Myocyte (in vitro differentiated cells): ENCODE results near the gene RBPJL. TPM values are rescaled to one million over a fixed set of nuclear protein-coding genes. Genes with fewer than 3 reads are reported as not detected.
A peak's percentile ranks its signal among the peaks of the same experiment; 100 is the strongest.

Source experiments
- DNase-seq: peaks from one replicate; pipeline ENCODE4 v3.0.0-alpha.2; 2012; ENCODE audit warnings: low read depth
- total RNA-seq: library from RNA; depleted of rRNA; stranded (reverse); fragments of >200 nt; gene quantifications from 2 replicates; pipeline ENCODE4 v1.2.3, GENCODE V29; 2014

The RBPJL gene
- total RNA-seq, 1 donor from 2014 or later: not detected

DNA sequence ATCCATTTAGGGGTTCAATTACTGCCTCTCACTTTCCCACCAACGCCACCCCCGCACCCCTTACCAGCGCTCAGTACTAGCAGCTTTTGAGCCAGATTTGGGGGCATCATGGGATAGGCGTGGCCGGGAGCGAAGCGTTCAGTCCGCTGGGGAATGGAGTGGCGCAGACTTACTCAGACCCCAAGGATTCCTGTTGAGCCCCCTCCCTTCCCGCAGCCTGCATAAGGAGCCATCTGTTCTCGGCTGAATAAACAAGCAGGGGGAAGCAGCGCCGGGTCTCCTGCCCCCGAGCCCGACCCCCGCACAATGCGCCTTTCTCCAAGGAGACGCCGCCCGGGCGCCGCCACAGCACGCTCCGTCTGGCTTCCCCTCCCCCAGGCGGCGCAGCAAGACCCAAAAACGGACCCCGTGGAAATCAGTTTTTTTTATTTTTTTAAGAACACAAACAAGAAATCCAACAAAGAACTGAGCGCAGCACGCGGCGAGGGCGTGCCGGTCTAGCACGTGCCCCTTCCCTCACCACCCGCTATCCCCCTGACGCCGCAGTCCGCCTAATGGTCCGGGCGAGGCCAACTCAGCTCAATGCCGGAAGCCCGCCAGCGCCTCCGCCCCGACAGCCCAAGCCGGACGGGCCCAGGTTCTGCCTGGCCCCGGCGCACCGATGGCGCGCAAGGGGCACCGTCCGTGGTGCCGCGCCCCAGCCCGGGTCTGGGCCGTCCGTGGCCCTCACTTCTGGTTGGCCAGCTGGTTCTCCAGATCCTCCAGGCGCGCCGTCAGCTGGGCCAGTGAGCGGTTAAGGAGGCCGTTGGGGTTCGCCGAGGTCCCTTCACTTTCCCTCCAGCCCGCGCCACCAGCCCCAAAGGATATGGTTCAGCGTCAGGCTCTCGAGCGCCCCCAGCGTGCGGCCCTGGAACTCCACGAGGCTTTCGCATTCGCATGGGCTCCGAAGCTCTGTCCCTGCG, 13.3 kb upstream of the RBPJL start:
- DNase-seq: peak; percentile 60

DNA sequence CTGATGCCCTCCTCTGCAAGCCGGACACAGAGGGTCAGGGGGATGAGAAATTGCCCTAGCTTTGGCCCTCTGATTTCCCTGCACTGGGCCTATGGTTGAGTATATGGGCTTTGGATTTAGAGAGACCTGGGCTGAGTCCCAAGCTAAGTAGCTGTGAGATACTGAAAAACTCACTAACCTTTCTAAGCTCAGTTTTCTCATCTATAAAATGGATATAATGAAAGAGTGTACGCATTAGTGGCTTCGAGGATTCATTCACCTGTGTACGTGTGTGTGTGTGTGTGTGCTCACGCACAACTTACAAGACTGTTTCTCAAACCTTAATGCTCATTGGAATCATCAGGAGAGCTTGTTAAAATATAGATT, 12.7 kb upstream of the RBPJL start:
- no peak for DNase-seq

GRCh38 chr20:45294659-45295058, 12.0 kb upstream of the RBPJL start:
- no peak for DNase-seq

DNA sequence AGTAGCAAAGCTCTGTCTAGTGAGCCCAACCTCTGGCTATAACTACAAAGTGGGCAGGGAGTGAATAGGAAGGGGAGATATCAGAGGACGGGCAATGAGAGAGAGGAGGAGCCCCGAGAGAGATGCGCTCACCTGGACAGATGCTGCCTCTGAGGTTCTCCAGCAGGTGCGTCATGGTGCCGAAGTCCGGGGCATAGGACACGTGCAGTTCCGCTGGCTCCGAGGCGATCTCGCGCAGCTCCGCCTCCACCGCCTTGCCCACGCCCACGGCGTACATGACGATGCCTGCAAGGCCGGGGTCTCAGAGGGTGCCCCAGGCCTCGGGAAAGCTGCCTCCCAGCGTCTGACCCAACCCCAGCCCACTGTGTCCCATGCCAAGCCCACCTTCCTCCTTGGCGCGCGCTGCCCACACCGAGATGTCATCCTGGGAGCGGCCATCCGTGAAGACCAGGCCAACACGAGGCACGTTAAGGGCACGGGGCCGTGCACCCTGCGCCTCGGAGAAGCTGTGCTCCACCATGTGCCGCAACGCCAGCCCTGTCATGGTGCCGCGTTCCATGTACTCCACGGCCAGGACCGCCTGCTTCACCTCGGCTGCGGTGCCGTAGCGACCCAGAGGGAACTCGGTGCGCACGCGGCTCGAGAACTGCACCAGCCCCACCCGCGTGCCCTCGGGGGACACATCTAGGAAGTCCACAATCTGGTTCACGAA, 8.7 kb upstream of the RBPJL start:
- DNase-seq: no peak

DNA sequence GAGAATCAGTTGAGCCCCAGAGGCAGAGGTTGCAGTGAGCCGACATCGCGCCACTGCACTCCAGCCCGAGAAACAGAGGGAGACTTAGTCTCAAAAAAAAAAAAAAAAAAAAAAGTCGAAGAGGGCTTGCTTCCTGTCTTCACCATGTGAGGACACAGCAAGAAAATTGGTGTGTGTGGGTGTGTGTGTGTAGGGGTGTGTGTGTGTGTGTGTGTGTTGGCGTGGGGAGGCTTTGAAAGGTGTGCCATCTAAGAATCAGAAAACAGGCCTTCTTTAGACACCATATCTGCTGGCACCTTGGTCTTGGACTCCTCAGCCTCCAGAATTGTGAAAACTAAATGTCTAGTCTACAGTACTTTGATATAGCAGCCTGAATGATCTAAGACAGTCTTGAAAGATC, 6.9 kb upstream of the RBPJL start:
- no peak for DNase-seq

GRCh38 chr20:45300961-45301360, 5.7 kb upstream of the RBPJL start:
- DNase-seq: no peak

GRCh38 chr20:45301824-45302271, 4.8 kb upstream of the RBPJL start:
- DNase-seq: no peak

GRCh38 chr20:45303586-45304463, 2.8 kb upstream of the RBPJL start:
- DNase-seq: no peak

DNA sequence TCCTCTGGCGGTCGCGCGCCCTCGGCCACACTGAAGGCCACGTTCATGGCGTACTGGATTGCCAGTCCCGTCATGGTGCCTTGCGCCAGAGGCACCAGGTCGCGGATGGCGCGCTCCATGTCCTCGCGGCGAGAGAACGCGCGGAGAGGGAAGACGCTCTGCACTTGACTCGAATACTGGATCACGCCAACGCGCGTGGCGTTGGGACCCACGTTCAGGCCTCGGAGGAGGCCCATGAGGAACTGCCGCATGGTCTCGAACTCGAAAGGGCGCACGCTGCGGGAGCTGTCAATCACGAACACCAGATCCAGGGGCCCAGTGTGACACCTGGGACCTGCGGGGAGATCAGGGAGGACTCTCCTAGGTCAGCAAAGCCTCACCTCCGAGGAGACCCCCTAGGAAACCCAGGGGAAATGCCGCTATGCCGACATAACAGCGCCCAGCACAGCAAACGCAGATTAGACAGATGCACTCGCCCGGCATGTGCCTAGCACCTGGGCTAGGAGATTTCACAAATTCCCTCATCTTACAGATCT, 2.1 kb upstream of the RBPJL start:
- no peak for DNase-seq

- no peak for DNase-seq
Measured at GRCh38 chr20:45305262-45305661, 1.4 kb upstream of the RBPJL start.

- DNase-seq: no peak
Measured at GRCh38 chr20:45307076-45307640, 518 bp downstream of the RBPJL start.

DNA sequence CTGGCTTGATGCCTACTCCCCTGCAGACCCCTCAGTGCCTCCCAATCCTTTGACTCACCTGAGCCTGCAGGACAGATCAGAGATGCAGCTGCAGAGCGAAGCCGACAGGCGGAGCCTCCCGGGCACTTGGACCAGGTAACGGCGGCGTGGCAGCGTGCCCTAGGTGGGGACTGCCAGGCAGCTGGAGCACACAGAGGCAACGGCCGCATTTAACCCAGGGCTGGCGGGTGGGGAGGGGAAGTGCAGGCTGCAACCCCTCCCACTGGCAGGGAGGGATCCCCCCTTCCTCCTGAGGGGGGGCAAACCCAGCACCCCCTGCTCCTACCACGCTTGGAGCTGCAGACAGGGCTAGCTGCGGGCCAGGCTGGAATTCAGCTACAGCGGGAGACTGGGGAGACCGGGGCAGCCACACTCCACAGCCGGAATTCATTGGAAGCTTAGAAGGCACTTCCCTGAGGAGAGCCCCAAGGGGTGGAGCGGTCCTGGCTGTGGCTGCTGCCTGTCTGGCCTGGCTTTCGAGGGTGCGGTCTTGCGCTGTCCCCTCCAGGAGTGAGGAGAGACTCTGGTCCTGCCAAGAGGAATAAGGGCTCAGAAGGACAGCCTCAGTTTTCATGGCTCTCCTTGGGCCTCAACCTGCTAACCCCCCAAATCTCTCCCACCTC, 1.6 kb downstream of the RBPJL start, which contains the start of gene MATN4:
Gene MATN4, minus strand, starts transcription at position 183 of the 662 bp plus-strand sequence. CDS start 2,717 bp downstream, outside the sequence.
- DNase-seq: no peak

- no peak for DNase-seq
Measured at GRCh38 chr20:45309075-45309474, 2.4 kb downstream of the RBPJL start.

DNA sequence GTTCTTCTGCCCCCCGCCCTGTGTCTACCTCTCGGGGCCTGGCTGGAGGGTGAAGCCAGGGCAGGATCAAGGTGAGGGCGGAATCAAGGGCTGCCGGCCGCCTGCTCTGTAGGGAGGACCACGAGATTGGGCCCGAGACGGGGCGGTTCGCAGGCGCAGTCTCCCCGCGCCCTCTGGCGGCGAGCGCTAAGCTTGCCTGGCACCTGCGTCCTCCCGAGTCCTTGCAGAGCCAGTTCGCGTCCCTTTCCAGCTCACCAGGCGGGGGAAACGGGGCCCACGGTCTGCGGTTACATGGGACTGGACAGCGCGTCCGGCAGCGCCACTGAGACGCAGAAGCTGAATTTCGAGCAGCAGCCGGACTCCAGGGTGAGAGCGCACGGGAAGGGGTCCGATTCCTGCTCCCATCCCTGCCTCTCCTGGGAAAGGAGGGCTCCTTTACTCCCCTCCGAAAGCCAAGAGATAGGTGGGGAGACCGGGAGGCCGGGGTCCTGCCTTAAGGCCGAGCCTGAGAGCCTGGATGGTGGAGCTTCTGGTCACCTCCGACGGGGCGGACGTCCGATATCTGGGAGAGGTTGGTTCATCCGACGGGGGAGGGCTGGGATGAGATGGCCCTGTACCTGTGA, 5.1 kb downstream of the RBPJL start:
- peak; percentile 30 for DNase-seq

GRCh38 chr20:45312241-45312640, 5.6 kb downstream of the RBPJL start:
- DNase-seq: no peak

DNA sequence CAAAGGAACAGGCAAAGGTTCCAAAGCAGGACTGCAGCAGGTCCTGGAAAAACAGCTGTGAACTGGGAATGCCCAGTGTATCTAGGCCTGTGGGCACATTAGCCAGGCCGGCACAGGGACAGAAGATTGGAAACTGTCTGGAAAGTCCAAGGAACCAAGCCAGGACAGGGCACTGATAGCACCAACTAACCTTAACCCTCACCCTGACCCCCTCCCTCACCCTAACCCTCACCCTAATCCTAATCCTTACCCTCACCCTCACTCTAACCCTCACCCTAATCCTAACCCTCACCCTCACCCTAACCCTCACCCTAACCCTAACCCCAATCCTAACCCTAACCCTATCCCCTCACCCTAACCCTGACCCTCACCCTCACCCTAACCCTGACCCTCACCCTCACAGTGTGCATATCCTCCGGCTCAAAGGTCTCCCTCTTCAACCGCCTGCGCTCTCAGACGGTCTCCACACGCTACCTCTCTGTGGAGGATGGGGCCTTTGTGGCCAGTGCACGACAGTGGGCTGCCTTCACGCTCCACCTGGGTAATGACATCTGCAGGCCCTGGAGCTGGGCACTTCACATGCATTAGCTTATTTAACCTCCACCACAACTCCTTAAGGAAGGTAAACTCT, 6.5 kb downstream of the RBPJL start:
- DNase-seq: no peak

DNA sequence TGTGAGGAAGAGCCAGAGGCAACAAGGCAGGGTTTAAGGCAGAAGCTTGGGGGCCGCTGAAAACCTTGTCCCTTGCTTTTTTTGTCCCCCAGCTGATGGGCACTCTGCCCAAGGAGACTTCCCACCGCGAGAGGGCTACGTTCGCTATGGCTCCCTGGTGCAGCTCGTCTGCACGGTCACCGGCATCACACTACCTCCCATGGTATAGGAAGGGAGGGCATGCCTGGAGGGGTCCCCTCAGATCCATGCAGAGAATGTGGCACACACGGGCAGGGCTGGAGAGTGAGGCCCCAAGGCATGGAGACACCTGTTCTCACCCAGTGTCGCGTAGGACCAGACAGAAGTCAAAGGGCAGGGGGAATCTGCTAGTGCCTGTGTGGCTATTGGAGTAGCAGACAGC, 7.3 kb downstream of the RBPJL start:
- DNase-seq: no peak

DNA sequence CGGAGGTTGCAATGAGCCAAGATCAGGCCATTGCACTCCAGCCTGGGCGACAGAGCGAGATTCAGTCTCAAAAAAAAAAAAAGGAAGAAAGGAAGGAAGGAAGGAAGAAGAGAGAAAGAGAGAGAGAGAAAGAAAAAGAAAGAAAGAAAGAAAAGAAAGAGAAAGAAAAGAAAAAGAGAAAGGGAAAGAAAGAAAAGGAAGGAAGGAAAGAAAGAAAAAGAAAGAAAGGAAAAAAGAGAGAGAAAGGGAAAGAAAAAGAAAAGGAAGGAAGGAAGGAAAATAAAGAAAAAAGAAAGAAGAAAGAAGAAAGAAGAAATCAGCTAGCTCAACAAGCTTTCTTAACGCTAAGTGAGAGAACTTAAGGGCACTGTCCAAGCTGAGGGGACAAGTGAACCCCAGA, 9.0 kb downstream of the RBPJL start:
- no peak for DNase-seq
